GM19193 (cell line): ENCODE data around the gene NET1.

Experiments
- POLR2A ChIP-seq: IDR thresholded peaks from 4 replicates; pipeline ENCODE4 v1.6.1; 2011; ENCODE audit not compliant: insufficient read depth, insufficient read length; ENCODE audit errors: extremely low read depth

NET1 gene

DNA sequence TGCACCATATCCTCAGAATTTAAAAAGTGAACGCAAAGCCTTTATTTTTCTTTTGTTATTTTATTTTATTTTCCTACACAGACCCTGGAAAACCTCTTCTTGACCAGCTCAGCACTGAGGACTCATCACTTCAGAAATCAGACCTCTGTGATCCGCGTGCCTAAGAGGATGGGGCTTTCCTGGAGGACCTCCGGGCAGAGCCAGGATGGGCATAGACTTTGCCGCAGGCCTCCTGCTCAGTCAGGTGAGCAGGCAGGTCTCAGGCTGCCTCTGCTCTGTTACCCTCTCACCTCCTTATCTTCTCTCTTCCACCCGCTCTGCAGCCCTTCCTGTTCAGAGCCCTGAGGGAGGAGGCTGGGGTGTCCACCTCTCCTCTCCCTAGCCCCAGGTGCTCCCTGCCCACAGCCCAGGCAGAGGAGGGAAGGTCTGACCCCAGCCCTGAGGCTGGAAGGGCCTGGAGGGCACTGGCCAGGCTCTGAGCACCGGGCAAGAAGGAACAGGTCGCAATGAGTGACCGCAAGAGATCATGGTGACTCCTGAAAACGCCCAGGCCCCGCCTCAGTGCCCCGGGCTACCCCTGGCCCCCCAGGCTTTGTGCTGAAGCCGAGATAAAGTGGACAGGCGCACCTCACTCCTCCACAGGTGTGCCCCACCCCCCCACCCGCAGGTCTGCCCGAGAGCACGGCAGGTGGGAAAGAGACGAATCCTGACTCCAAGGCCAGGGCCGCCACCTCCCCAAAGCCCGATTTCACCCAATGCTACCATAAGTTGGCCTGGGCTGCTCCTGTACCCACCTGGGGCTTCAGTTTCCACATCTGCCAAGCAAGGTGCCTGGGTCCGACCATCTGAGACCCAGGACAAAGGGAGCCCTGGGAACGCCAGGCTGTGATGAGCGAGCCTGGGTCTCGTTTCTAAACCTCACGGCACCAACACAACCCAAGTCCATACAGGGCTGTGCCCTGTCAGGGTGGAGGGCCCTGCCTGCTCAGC, 84.2 kb downstream of the NET1 start:
- TF ChIP-seq POLR2A = no peak

DNA sequence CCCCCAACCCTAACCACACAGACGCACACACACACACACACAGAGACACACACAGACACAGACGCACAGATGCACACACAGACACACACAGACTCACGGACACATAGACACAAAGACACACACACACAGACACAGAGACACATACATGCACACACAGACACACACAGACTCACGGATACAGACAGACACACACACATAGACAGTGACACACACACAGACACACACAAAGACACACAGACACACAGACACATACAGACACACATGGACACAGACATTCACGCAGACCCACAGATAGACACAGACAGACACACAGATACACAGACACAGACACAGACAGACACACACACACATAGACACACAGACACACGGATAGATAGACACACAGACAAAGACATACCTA, 84.9 kb downstream of the NET1 start:
- no peak for TF ChIP-seq POLR2A

DNA sequence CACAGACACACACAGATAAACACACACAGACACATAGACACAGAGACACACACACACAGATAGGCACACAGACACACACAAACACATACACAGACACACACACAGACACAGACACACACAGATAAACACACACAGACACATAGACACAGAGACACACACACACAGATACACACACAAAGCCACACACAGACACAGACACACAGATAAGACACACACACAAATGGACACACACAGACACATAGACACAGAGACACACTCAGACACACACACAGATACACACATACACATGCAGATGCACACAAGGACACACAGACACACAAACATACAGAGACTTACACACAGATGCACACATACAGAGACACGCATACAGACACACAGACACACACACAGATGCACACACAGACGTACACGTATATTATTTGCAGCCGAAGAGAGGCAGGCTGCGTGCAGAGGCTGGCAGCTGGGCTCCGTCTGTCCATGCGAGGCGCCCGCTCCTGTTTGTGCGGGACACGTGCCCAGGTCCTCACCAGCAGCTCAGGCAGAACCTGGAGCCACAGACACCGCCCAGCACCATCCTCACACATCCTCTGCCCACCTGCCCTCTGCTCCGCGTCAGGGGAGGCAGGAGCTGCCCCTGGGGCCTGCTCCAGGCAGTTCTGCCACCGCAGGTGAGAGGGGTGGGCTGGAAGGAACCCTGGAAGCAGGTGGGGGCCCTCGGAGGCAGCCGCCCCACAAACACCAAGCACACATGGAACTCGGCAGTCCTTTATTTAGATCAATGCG, 85.8 kb downstream of the NET1 start:
- no peak for TF ChIP-seq POLR2A

DNA sequence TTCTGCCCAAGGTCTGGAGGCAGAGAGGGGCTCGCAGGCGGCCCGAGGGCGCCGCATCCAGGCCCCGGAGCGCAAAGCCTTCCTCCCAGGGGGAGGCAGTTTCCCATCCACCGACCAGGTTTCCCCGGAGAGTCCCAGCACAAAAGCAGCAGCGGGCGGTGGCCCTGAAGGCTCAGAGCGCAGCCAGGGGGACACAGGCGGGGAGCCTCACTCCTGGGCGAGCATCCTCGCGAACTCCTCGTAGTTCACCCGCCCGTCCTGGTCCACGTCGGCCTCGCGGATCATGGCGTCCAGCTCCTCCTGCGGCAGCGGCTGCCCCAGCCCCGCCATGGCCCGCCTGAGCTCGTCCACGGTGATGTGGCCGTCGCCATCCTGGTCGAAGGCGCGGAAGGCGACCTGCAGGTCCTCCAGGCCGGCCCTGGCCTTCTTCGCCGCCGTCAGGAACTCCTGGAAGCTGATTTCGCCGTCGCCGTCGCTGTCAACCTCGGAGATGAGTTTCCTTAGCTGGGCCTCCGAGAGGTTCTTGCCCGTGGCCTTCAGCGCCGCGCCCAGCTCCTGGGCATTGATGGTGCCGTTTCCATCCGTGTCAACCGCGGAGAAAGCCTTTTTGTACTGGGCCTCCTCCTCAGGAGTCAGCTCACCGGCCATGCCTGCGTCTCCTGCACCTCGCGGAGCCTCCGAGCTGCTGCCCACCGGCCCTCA, 86.6 kb downstream of the NET1 start:
- TF ChIP-seq POLR2A = no peak

DNA sequence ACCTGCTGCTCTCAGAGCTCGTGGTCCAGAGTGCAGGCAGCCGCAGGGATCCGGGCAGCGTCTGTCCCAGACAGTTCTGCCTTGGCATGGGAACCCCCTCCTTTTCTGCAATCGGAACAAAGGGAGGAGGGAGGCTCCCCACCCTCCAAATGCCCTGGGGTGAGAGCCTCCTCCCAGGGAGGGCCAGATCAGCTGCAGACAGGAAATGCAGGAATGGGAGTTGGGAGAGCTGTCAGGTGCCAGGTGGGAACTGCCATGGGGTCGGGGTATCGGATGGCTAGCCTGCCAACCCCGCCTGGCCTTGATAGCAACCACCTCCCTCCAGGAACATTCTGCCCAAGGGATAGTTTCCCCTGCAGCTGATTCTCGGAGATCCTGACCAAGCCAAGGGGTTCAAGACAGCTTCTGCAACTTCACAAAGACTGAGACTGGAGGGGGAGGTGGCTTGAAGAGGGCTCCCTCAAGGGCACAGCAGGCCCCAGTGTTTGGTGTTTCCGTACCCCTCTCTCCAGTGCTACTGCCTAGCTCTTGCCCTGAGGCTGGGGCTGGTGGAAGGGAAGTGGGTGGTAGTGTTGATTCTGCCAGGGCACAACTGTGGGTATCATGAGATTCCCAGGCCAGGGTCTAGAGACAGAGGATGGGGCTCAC, 87.3 kb downstream of the NET1 start, which contains the start of gene CALML5:
Gene CALML5, minus strand, starts transcription at position 78 of the 648 bp plus-strand sequence. CDS start 132 bp downstream, outside the sequence.
- no peak for TF ChIP-seq POLR2A

DNA sequence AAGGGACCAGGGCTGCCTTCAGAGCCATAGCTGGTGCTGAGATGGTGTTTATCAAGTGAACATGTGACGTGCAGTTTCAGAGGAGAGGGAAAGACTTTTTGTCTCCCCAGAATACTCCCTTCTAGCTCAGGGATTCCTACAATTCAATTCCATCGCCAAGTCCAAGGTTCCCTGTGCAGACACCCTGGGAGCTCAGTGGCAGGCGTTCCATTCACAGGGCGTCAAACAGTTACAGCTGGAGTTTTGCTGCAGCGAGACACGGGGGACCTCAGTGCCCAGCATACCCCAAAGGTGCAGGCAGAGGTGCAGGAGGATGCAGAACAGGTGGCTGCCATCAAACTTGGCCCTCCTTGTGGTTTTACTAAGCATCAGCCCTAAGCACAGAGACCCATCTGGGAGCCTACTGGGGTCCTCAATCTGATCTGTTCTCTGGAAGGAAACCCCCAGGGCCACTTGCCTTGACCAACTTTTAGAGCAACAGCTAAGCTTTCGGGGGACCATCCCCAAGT, 87.9 kb downstream of the NET1 start:
- no peak for TF ChIP-seq POLR2A

DNA sequence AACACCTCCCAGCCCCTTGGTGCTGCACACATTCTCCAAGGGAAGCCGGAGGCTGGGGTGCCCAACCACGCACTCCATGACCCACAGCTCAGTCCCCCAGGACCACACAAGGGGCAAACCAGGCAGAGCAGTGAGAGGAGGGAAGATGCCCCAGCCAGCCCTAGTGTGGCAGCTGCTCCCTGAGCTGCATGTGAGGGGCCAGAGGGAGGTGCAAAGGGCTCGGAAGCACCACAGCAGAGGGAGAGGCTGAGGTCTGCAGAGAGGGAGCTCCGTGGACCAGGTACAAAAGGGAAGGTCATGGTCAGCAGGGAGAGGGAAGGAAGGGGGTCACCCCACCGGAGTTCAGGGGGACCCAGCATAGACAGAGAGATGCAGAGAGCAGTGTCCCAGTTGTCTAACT, 88.6 kb downstream of the NET1 start:
- no peak for TF ChIP-seq POLR2A

DNA sequence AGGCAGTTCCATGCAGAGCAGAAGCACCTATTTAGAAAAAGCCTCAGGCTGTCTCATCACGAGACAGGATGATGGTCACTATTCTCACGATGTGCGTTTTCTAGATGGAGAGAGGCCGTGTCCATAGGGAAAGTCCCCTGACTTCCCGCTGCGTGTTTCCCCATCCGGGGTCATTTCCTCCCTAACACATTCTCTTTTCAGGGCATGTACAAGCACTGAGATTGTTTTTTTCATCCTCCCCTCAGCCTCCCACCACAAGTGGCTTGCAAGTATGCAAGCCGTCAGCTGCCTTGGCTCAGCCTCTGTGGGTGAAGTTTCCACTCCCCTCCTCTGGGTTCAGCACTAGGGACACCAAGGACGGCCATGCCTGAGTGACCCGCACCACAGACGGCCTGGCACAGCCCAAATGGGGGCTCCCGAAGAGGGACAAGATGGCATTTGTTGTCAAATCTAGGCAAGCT, 89.7 kb downstream of the NET1 start:
- no peak for TF ChIP-seq POLR2A

DNA sequence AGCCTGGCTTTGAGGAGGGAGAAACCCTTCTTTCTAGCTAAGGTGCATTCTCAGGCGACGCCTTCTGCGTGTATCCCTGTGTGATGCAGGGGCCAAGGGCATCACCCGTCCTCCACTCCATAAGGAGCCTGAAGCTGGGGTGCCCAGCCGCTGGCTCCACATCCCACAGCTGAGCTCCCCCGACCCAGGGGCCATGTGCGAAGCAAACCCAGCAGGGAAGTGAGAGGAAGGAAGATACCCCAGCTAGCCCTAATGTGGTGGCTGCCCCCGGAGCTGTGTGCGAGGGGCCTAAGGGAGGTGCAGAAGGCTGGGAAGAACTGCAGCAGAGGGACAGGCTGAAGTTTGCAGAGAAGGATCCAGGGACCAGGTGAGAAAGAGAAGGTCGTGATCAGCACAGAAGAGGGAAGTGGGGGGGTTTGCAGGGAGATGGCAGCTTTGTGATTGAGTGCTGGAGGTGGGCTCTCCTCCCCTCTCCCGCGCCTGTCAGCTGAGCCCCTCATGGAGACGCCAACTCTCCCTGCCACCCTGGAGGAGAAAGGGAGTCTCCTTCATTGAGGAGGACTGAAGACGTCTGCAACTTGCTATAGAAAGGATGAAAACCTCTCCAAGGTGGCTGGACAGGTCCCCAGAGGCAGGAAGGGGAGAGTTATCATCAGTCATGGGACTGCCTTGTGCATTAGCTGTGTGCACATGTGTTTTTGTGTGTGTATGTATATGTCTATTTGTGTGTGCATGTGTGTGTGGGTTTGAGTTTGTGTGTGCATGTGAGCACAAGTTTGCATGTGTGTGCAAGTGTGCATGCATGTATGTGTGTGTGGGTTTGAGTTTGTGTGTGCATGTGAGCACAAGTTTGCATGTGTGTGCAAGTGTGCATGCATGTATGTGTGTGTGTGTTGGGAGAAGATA, 90.5 kb downstream of the NET1 start:
- TF ChIP-seq POLR2A = no peak

DNA sequence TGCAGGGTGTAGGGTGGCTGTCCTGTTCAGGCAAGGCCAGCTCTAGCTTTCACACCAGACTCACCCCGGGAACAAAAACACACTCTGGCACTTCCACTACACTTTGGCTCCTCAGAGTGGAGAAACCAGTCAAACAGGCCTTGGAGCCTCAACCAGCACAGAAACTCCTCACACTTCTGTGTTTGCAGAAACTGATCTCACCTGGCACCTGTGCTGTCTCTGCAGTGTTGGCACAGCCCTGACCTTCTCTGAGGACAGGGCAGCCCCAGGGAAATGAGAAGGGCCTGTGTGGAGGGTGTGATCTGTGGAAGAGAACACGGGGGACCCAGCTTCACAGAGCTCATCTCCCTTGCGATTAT, 91.1 kb downstream of the NET1 start:
- TF ChIP-seq POLR2A = no peak

DNA sequence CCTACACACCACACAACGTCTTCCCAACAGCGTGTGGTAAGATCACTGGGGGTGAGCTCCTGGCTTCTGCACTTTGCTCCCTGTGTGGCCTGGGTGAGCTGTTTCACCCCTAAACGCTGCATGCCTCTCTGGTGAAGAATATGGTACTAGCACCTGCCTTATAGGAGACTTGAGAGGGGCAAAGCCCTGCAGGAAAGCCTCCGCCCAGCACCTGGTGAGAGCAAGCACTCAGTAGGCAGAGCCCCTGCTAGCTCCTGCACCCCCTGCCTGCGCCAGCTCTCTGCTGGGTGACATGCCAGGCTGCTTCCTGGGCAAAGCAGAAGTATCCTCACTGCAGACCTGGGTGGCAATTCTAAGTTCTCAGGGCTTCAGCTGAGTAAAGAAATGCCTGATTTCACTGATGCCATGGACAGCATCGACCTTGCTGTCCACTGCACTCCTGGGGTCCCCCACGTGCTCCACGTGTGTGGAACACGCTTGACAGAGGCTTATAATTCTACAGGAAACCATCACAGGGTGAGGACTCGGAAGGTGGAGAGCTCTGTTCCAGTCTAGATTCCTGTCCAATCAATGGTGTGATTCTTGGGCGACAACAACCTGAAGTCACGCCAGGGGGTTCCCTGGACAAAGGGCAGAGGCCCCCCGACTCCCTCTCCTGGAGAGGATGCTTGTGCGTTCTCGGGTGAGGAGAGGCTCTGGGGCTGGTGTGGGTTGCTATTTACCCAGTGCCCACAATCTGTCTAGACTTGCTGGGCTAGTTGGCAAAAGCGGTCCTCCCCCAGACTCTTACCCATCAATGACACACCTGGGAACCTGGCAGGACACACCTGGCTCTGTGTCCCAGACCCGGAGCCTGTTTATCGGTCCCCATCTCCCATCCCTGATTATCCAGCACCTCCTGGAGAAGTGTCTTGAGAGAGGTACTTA, 92.1 kb downstream of the NET1 start:
- no peak for TF ChIP-seq POLR2A

DNA sequence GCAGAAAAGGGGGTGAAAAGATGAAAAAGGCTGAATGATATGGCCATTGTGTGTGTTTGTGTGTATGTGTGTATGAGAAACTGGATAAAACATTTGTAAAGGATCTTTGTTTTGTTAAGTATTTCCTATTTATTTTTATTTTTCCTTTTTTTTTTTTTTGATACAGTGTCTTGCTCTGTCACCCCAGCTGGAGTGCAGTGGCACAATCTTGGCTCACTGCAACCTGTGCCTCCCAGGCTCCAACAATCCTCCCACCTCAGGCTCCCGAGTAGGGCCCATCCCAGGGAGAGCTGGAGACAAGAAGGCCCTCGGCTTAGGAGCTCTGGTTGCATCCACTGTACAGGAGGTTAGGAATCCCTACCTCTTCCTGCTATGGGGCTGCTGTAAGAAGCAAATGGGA, 93.9 kb downstream of the NET1 start:
- no peak for TF ChIP-seq POLR2A

DNA sequence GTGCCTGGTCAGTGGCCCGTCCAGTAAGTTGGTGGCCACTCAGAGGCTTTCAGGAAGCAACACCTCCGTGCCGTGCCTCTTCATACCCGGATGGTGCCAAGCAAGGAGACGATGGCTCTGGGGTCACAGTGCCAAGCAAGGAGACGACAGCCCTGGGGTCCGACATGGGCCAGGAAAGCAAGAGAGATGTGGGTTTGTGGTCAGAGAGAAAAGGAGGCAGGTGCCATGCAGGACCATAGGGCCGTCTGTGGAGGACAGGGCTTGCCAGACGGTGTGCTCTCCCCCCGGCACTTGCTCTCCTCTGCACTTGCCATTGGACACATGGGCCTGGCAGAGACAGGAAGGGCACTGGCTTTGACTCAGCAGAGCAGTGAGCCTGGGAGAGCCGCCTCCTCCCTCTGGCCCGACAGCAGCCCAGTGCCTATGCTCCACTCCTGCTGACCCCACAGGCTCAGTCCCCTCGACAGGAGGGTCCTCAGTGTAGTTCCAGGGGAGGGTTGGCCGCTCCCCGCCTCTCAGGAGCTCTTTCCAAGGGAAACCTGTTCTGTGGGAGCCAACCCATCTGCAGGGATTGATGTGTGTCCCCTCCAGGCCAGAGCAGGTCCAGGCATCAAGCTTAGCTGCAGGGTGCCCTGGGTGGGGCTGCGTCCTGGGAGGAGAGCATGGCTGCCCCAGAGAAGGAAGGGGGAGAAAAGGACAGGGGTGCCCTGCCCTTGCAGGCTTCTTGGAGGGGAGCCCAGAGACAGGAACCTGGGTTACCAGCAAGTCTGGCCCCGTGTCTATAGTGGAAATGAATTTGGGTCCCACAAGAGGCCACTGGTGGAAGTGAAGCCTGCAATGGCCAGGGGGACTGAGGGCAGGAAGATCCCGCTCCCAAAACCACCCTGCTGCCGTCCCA, 94.6 kb downstream of the NET1 start:
- no peak for TF ChIP-seq POLR2A
